Left ventricle myocardium inferior (tissue), 1 donor: ENCODE measurements around the gene QSER1. TPM values are rescaled to one million over a fixed set of nuclear protein-coding genes. Genes with fewer than 3 reads are reported as not detected.

Experiments
- DNase-seq: peaks from one replicate; pipeline ENCODE4 v3.0.0-alpha.2; 2020
- H3K27ac ChIP-seq: fragments of 200-600 bp; replicated peaks from 2 replicates; pipeline ENCODE4 v1.8.0; 2021
- H3K27me3 ChIP-seq: fragments of 200-600 bp; 2 replicates; pipeline ENCODE4 v1.8.0; 2021; ENCODE audit warnings: low read depth
- H3K36me3 ChIP-seq: fragments of 200-600 bp; 2 replicates; pipeline ENCODE4 v1.8.0; 2021
- H3K4me1 ChIP-seq: fragments of 200-600 bp; 2 replicates; pipeline ENCODE4 v1.8.0; 2021
- H3K4me3 ChIP-seq: fragments of 200-600 bp; 2 replicates; pipeline ENCODE4 v1.8.0; 2021; ENCODE audit warnings: mild to moderate bottlenecking, moderate library complexity
- H3K9me3 ChIP-seq: fragments of 200-600 bp; replicated peaks from 2 replicates; pipeline ENCODE4 v1.8.0; 2021
- intact Hi-C: fragments of 100-400 bp; cut with micrococcal nuclease; formaldehyde crosslinking; loops from one replicate; pipeline ENCODE4 v1.11.0; 2022
- total RNA-seq: library from RNA; stranded (reverse); fragmentation: NEBNext Ultra II Directional; extraction: Animal tissue kit (Norgen Biotek cat#: 25700); gene quantifications from one replicate; pipeline ENCODE4 v1.2.1, GENCODE V29; 2021
- TF ChIP-seq, protein P1 (sequence below): fragments of 200-600 bp; IDR thresholded peaks from 2 replicates; pipeline ENCODE4 v1.8.0; 2021; ENCODE audit warnings: antibody characterized with exemption, mild to moderate bottlenecking, borderline replicate concordance
- donor health status: DM: no; HTN: yes; CAD: no; lungs with severe emphysema.

The QSER1 gene
- total RNA-seq, 1 donor from 2014 or later: 15.0 TPM

DNA sequence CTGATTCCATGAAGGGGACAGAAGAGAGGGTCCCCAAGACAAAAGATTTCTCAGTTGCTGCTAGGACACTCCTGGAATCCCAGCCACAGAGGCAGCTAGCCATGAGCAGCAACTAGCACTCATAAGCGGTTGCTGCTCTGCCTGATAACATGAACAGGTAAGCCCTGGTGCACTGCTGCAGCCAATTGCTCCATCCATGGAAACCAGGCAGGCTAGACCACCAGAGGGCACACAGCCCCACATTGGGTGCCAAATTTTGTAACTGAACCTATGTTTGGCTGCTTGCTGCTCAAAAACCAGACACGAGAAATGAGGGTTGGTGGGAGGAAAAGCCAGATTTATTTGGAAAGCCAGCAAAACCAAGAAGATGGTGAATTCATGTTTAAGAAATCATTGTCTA lies 21.9 kb upstream of the QSER1 start:
- intact Hi-C loops: no loop called here
- DNase-seq: no peak
- Histone ChIP-seq H3K27me3 (peaks cover 19% of the 10 kb centered on the region), H3K9me3 (peaks cover 8% of the 10 kb centered on the region), H3K27ac (no peak overlapping the region), H3K4me1 (no peaks in the 10 kb centered on the region), H3K36me3 (no peaks in the 10 kb centered on the region), H3K4me3 (no peak overlapping the region)
- TF ChIP-seq, protein P1, sequence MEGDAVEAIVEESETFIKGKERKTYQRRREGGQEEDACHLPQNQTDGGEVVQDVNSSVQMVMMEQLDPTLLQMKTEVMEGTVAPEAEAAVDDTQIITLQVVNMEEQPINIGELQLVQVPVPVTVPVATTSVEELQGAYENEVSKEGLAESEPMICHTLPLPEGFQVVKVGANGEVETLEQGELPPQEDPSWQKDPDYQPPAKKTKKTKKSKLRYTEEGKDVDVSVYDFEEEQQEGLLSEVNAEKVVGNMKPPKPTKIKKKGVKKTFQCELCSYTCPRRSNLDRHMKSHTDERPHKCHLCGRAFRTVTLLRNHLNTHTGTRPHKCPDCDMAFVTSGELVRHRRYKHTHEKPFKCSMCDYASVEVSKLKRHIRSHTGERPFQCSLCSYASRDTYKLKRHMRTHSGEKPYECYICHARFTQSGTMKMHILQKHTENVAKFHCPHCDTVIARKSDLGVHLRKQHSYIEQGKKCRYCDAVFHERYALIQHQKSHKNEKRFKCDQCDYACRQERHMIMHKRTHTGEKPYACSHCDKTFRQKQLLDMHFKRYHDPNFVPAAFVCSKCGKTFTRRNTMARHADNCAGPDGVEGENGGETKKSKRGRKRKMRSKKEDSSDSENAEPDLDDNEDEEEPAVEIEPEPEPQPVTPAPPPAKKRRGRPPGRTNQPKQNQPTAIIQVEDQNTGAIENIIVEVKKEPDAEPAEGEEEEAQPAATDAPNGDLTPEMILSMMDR: peak; percentile 32

DNA sequence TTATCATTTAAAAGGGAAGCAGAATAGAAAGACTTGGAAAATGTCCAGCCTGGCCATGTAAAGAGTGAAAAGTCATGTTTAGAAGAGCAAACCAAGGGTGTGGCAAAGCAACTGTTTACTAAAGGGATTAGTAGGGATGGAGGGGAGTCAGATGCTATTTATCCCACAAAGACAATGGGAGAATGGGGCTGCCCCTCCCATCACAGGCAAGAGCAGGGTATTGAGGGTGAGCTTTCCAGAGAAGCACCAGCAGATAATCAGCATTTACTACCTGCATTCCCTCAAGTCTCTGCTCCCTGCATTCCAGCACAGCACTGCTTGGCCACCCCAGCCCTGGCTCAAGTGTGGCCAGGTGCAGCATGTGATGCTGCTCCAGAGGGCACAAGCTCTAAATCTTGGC lies 18.5 kb upstream of the QSER1 start:
- no peaks in the 10 kb centered on the region for H3K9me3 ChIP-seq
- DNase-seq: no peak
- H3K4me1 ChIP-seq: no peaks in the 10 kb centered on the region
- no peak overlapping the region for H3K4me3 ChIP-seq
- TF ChIP-seq, protein P1: no peak
- peaks cover 25% of the 10 kb centered on the region for H3K27me3 ChIP-seq
- H3K27ac ChIP-seq: no peak overlapping the region
- no peaks in the 10 kb centered on the region for H3K36me3 ChIP-seq
- intact Hi-C loops: no loop called here

DNA sequence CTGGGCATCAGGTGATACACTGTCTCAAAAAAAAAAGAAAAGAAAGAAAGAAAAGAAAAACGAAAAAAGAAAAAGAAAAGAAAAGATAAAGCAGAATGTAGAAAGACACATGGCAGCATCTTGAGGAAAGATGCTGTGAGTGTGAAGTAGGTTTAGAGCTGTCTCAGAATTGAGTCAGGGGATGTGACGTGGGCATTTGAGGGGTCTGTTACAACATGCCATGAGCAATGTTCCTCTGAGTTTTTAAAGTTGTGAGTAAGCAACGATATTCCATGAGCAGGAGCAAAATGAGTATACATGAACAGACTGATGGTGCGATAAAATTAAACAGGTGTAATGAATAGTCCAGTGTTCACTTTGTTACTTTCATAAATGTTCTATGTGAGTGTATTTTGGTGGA lies 11.3 kb upstream of the QSER1 start:
- DNase-seq: no peak
- Histone ChIP-seq H3K36me3 (no peaks in the 10 kb centered on the region), H3K27me3 (peaks cover 9% of the 10 kb centered on the region), H3K9me3 (no peaks in the 10 kb centered on the region), H3K4me3 (no peak overlapping the region), H3K27ac (no peak overlapping the region), H3K4me1 (no peaks in the 10 kb centered on the region)
- intact Hi-C loops: no loop called here
- TF ChIP-seq, protein P1: no peak

DNA sequence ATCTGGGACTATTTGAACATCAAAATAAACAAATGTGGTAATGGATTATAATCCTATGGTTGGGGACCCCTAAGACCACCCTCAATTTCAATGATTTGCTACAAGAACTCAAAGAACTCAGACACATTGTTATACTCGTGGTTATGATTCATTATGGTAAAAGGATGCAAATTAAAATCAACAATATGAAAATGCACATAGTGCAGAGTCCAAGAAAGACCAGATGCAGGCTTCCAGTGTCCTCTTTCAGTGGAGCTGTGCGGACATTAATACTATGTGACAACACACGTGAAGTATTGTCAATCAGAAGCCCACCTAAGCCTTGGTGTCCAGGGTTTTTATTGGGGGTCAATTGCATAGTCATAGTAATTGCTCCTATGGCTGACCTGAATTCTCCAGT lies 9.2 kb upstream of the QSER1 start:
- no peak overlapping the region for H3K27ac ChIP-seq
- H3K4me1 ChIP-seq: no peaks in the 10 kb centered on the region
- peaks cover 6% of the 10 kb centered on the region for H3K27me3 ChIP-seq
- intact Hi-C loops: no loop called here
- no peak overlapping the region for H3K4me3 ChIP-seq
- H3K36me3 ChIP-seq: no peaks in the 10 kb centered on the region
- no peaks in the 10 kb centered on the region for H3K9me3 ChIP-seq
- no peak for DNase-seq
- TF ChIP-seq, protein P1: no peak

DNA sequence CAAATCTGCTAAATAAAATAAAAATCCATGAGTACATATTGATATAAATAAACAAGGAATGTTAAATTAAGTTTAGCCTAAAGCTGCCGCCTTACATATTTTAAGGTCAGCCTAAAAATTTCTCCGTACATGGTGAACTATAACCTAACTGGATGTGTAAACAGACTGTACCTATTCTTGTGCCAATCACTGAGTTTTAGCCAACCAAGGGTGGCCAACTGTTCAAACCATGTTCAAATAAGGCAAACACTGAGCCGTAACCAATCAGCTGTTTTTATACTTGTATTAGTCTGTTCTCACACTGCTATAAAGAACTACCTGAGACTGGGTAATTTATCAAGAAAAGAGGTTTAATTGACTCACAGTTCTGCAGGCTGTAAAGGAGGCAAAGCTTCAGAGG lies 8.6 kb upstream of the QSER1 start:
- H3K9me3 ChIP-seq: no peaks in the 10 kb centered on the region
- H3K4me3 ChIP-seq: no peak overlapping the region
- intact Hi-C loops: no loop called here
- H3K4me1 ChIP-seq: no peaks in the 10 kb centered on the region
- peaks cover 6% of the 10 kb centered on the region for H3K27me3 ChIP-seq
- TF ChIP-seq, protein P1: no peak
- no peak for DNase-seq
- no peaks in the 10 kb centered on the region for H3K36me3 ChIP-seq
- no peak overlapping the region for H3K27ac ChIP-seq
